ENCODE results near the gene FARP1. TPM values are rescaled to one million over a fixed set of nuclear protein-coding genes. Genes with fewer than 3 reads are reported as not detected.

FARP1 gene
- total RNA-seq, 1 experiment from 2014 or later, result 96.6 TPM

DNA sequence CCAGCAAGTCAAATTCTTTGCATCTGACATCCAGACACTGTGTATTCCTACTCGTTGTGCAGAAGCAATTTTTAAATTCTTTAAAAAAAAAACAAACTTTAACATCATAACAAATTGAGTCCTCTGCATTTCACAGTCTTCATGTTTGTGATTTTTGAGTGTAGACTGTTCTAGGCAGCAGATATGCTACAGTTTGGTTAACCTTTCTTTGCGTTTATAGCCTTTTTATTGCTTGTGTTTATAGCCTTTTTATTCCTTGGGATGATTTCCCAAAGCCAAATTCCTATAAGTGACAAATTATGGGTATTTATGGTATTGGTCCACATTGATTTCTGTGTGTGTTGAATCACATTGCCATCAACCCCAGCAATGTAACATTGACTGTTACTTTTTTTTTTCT lies 49.1 kb downstream of the FARP1 start (continued):
- TF ChIP-seq PRDM15 (CRISPR knock-in tag; IDR thresholded peaks at IDR 0.05) (no peak), GRHL2 (CRISPR knock-in tag; IDR thresholded peaks at IDR 0.05; ENCODE audit: insufficient replicate concordance, severe bottlenecking) (no peak), GTF2I (CRISPR knock-in tag; conservative IDR thresholded peaks at IDR 0.05) (no peak)
- TF ChIP-seq, protein P1, sequence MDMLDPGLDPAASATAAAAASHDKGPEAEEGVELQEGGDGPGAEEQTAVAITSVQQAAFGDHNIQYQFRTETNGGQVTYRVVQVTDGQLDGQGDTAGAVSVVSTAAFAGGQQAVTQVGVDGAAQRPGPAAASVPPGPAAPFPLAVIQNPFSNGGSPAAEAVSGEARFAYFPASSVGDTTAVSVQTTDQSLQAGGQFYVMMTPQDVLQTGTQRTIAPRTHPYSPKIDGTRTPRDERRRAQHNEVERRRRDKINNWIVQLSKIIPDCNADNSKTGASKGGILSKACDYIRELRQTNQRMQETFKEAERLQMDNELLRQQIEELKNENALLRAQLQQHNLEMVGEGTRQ (CRISPR knock-in tag; IDR thresholded peaks at IDR 0.05), result no peak
- TF ChIP-seq, protein P2, sequence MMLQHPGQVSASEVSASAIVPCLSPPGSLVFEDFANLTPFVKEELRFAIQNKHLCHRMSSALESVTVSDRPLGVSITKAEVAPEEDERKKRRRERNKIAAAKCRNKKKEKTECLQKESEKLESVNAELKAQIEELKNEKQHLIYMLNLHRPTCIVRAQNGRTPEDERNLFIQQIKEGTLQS (CRISPR knock-in tag; conservative IDR thresholded peaks at IDR 0.05), result no peak

GRCh38 chr13:98195054-98195791 lies 52.3 kb downstream of the FARP1 start:
- ChIA-PET CTCF (no interaction called here), POLR2A (no interaction called here)
- H3K27ac Mint-ChIP-seq, result peak overlapping the region; percentile 68; the same call in 1 of the 2 replicates
- no peak overlapping the region for H3K4me3 Mint-ChIP-seq
- peaks cover 3% of the 10 kb centered on the region; the same call in 1 of the 2 replicates for H3K9me3 Mint-ChIP-seq
- DNase-seq (ENCODE audit: low spot score) (no peak), ATAC-seq (0 out of 2 replicates have a peak, but pooled peaks have one; percentile 35)
- H3K4me1 Mint-ChIP-seq, result peaks cover 34% of the 10 kb centered on the region
- H3K27me3 Mint-ChIP-seq (ENCODE audit: low read depth), result no peaks in the 10 kb centered on the region
- H3K36me3 Mint-ChIP-seq, result peaks cover 4% of the 10 kb centered on the region
- no peak for TF ChIP-seq OVOL2 (CRISPR knock-in tag; IDR thresholded peaks at IDR 0.05; ENCODE audit: borderline replicate concordance)
- TF ChIP-seq CREM (CRISPR knock-in tag; IDR thresholded peaks at IDR 0.05), result no peak
- TF ChIP-seq ATF1 (CRISPR knock-in tag; IDR thresholded peaks at IDR 0.05), result no peak
- no peak for TF ChIP-seq ZNF671 (CRISPR knock-in tag; IDR thresholded peaks at IDR 0.05)
- TF ChIP-seq SP1 (CRISPR knock-in tag; conservative IDR thresholded peaks at IDR 0.05), result no peak
- TF ChIP-seq ZNF232 (CRISPR knock-in tag; IDR thresholded peaks at IDR 0.05), result no peak
- no peak for TF ChIP-seq ZNF423 (CRISPR knock-in tag; IDR thresholded peaks at IDR 0.05)
- TF ChIP-seq, protein P3, sequence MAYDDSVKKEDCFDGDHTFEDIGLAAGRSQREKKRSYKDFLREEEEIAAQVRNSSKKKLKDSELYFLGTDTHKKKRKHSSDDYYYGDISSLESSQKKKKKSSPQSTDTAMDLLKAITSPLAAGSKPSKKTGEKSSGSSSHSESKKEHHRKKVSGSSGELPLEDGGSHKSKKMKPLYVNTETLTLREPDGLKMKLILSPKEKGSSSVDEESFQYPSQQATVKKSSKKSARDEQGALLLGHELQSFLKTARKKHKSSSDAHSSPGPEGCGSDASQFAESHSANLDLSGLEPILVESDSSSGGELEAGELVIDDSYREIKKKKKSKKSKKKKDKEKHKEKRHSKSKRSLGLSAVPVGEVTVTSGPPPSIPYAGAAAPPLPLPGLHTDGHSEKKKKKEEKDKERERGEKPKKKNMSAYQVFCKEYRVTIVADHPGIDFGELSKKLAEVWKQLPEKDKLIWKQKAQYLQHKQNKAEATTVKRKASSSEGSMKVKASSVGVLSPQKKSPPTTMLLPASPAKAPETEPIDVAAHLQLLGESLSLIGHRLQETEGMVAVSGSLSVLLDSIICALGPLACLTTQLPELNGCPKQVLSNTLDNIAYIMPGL (CRISPR knock-in tag; IDR thresholded peaks at IDR 0.05), result no peak
- TF ChIP-seq KAT7 (CRISPR knock-in tag; IDR thresholded peaks at IDR 0.05; ENCODE audit: borderline replicate concordance), result no peak
- TF ChIP-seq NR2C2 (CRISPR knock-in tag; IDR thresholded peaks at IDR 0.05), result no peak
- TF ChIP-seq SMAD3 (CRISPR knock-in tag; IDR thresholded peaks at IDR 0.05; ENCODE audit: borderline replicate concordance), result no peak
- TF ChIP-seq ARID4B (CRISPR knock-in tag; IDR thresholded peaks at IDR 0.05; ENCODE audit: borderline replicate concordance), result no peak
- no peak for TF ChIP-seq ETV6 (CRISPR knock-in tag; IDR thresholded peaks at IDR 0.05)
- TF ChIP-seq IRF2 (CRISPR knock-in tag; IDR thresholded peaks at IDR 0.05; ENCODE audit: borderline replicate concordance, low read depth), result no peak
- no peak for TF ChIP-seq PRRX2 (CRISPR knock-in tag; IDR thresholded peaks at IDR 0.05)
- TF ChIP-seq, protein P4, sequence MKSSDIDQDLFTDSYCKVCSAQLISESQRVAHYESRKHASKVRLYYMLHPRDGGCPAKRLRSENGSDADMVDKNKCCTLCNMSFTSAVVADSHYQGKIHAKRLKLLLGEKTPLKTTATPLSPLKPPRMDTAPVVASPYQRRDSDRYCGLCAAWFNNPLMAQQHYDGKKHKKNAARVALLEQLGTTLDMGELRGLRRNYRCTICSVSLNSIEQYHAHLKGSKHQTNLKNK (CRISPR knock-in tag; IDR thresholded peaks at IDR 0.05), result no peak
- TF ChIP-seq JAZF1 (CRISPR knock-in tag; IDR thresholded peaks at IDR 0.05), result no peak
- no peak for TF ChIP-seq IRF1 (CRISPR knock-in tag; IDR thresholded peaks at IDR 0.05)

All from WTC11 (cell line).